GM19372 (cell line): Measurements from ENCODE around the gene ITSN1.
"Not testable (repeated sequence)": the region's sequence is repeated elsewhere in the genome, so short reads cannot be mapped to it uniquely, and the experiment has no call there.

Experiments
- ATAC-seq: cut with Tn5 transposase; IDR thresholded peaks from one replicate; pipeline ENCODE4 v1.9.1; 2021; ENCODE audit warnings: mild to moderate bottlenecking, low read depth, moderate library complexity; ENCODE audit not compliant: unreplicated experiment

ITSN1 gene

DNA sequence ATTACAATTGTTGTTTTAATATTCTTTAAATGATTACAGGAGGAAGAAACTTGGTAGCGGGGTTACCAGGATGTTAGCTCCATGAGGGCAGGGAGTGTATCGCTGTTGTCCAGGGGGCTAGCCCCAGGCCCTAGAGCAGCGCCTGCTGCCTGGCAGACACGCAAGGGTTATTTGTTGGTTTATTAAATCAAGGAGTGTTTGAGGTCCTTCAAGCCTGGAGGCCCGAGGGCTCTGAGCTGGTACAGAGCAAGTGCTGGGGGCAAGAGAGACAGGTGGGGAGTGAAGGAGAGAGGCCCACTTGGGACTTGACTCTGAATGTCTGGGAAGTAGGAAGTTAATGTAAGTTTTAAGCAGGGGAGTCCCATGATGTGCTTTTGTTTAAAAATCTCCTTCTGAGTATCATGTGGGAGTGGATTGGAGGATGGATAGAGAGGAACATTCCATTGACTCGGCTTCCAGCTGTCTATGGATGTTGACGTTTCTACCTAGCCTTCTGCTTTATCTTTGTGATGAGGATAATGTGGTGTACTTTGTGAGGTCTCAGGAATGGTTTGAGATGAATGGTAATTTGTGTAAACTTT lies 8.7 kb downstream of the ITSN1 start:
- ATAC-seq: no peak

- no peak for ATAC-seq
These were observed 9.8 kb downstream of the ITSN1 start for GRCh38 chr21:33651965-33652680.

DNA sequence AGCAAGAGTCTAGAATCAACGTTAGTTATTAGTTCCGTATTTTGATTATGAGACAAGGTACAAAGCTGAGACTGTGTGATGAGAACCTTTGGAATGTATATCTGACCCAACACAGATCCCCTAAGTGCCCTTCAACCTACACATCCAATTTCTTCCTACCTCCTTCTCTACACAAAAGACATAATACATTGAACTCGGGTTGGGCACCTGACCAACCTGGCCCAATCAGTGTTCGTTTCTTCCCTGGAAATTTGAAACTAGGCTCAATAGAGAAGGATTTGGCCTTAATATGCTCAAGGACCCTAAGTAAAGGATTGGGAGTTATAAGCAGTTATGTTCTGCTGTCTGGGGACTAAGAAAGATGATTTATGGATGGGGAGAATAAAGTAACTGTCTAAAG lies 12.1 kb downstream of the ITSN1 start:
- no peak for ATAC-seq

DNA sequence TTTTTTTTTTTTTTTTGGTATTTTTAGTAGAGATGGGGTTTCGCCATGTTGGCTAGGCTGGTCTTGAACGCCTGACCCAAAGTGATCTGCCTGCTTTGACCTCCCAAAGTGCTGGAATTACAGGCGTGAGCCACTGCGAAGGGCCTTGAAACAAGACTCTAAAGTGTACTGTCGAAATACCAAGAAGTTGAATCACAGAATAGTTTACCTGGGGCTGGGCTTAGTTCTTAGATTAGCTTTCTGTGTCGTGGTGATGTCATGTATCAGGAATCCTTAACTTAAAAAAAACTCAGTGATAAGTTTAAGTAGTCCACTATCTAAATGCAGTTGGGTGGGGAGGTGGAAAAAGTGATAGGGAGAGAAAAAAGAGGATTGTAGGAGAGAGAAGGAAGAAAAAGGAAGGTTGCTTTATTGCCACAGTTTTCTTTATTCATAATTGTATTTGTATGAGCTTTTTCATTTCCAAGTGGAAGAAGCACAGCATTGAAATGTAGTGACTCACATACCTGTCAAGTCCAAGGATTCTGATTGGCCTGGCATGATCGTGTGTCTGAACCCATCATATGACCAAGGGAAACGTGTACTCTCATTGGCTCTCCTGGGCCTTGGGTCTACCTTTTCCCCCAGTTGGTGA lies 13.4 kb downstream of the ITSN1 start:
- no peak for ATAC-seq

- ATAC-seq: no peak
These were observed 15.0 kb downstream of the ITSN1 start for GRCh38 chr21:33657124-33657820.

DNA sequence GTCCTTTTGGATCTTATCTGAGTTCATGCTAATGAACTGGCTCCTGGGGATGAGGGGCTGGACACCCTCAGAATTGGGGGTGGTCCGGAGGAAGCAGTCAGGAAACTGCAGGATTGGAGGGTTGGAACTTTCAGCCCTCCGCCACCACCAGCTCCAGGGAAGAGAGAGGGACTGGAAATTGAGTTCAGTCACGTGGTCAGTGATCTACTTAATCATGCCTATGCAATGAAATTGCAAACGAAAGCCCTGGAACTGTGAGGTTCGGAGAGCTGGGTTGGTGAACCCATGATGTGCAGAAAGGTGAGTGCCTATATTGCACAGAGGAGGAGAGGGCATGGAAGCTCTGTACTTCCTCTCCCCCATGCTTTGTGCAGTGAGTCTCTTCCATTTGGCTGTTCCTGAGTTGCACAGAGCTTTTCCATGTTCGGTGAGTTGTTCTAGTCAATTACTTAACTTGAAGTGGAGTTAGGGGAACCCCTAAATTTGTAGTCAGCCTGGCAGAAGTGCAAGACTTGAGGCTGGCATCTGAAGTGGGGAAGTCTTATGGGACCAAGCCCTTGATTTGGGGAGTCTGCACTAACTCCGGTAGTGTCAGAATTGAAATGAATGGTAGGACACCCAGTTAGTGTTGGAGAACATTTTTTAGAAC lies 16.7 kb downstream of the ITSN1 start:
- no peak for ATAC-seq

GRCh38 chr21:33659568-33659949 lies 17.3 kb downstream of the ITSN1 start:
- no peak for ATAC-seq

DNA sequence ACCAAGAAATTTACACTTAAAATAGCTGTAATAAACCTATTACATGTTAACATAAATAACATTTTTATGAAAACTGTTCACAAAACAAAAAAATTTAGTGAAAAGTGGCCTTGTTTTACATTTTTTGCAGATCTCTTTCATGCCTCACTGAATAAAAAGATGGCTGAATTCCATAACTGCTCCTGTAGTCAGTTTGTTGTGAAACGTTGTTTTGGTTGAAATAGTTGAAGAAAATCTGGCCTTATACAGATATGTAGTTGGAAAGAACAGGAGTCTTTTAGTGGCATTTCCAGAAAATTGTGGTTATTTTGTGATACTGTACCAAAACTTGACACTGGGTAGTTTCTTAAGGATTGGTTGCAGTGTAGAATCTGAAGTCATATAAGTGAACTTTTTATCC lies 18.1 kb downstream of the ITSN1 start:
- no peak for ATAC-seq

DNA sequence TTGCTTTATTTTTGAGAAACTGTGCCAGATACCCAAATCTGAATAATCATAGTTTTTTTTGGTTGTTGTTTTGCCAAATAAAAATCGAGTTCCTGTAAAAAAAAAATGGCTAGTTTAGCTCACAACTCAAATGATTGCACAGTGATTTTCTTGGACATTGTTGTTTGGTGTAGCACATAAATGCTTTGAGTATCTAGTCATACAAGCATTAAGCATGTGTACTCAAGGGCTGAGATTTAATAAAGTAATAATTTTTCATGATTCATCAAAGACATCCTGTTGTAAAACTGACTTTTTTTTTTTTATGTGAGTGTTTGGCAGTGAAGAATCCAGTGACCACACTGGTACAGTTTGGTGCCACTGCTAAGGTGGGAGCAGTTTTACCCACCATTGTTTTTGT lies 18.8 kb downstream of the ITSN1 start:
- ATAC-seq: no peak

DNA sequence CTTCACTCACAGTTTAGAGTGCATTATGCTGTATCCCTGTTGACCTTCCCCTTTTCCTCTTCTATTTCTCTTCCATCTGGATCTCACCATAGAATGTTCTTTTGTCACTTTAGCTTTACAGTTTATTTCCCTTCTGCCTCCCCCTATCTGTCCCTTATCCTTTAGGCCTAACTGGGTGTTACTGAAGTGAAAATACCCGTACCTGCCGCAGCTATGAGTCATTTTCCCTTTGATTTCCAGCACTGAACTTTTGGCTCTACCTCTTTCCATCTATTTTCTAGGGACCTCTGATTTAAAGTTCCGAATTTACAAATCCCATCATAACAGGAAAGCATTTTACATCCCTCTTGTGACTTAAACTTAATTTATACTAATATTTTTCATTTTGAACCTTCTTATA lies 19.7 kb downstream of the ITSN1 start:
- ATAC-seq: no peak

- no peak for ATAC-seq
These were observed 20.9 kb downstream of the ITSN1 start for GRCh38 chr21:33663241-33663640.

DNA sequence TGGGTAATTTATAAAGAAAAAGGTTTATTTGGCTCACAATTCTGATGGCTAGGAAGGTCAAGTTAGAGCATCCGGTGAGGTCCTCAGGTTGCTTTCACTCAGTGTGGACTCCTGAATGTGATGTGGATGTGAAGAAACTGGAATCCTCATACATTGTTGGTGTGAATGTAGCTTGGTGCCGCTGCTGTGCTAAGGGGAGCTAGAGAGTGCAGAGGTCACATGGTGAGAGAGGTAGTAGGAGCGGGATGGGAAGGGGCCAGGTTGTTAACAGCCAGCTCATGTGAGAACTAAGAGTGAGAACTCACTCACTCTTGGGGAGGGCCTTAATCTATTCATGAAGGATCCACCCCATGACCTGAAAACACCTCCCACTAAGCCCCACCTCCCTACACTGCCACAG lies 21.8 kb downstream of the ITSN1 start:
- no peak for ATAC-seq

DNA sequence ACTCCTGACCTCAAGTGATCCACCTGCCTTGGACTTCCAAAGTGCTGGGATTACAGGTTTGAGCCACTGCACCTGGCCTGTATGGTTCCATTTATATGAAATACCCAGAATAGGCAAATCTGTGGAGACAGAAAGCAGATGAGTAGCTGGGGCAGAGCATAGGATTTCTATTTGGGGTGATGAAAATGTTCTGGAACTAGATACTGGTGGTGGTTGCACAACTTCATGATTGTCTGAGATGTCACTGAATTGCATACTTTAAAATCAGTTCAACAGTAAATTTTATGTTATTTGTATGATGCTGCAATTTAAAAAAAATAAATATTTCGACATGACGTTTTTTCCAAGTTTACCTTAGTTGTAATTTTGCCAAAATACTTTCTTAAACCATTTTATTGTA lies 23.9 kb downstream of the ITSN1 start:
- ATAC-seq: no peak

DNA sequence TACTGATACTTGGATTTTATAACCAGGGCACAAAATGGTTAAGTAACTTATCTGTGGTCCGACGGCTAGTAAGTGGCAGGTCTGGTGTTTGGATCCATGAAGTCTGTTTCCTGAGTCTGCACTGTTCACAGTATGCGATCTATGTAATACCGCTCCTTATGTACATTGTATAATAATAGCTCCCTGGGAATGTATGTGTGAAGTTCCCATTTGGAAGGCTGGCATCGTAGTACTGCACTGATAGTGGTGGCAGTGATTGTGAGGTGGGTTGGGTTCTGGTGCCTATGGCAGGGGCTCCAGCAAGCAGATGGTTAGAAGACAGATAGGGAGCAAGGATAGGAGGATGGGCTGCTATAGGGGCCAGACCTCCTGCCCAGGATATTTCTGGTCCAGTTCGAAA lies 25.3 kb downstream of the ITSN1 start:
- no peak for ATAC-seq

DNA sequence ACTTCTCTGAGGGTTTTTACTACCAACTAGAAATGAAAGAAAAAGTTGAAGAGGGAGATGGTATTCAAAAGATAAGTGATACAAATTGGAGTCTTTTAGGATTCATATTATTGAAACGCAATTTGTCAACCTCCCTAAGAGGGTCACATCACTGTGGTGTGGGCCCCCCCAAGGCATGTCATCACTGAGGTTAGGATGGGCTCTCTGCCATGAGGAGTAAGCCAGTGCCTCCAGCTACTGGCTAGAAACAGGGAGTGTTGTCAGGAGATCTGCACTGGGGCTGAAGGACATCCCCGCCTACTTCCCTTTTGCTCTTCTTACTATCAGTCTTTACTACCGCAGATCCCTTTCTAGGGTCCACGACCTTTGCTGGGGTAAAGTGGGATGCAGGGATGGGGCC lies 25.9 kb downstream of the ITSN1 start:
- no peak for ATAC-seq

DNA sequence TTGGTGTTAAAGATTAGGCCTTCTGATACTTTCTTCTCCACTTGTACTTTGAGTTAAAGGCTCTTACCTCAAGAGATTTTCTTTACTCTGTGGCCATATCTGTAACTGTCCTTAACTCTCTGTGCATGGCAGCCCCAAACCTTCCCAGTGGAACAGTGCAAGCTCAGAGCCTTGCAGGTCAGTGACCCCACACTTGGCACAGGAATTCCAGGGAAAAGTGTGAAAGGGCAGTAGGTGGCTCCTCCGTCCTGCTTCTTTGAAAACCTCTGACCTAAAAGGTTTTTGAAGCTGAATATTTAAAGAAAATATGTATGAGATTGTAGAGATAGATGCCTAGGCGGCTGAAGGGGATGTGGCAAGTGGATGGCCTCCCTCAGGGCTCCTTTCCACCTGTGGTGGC lies 26.3 kb downstream of the ITSN1 start:
- no peak for ATAC-seq

DNA sequence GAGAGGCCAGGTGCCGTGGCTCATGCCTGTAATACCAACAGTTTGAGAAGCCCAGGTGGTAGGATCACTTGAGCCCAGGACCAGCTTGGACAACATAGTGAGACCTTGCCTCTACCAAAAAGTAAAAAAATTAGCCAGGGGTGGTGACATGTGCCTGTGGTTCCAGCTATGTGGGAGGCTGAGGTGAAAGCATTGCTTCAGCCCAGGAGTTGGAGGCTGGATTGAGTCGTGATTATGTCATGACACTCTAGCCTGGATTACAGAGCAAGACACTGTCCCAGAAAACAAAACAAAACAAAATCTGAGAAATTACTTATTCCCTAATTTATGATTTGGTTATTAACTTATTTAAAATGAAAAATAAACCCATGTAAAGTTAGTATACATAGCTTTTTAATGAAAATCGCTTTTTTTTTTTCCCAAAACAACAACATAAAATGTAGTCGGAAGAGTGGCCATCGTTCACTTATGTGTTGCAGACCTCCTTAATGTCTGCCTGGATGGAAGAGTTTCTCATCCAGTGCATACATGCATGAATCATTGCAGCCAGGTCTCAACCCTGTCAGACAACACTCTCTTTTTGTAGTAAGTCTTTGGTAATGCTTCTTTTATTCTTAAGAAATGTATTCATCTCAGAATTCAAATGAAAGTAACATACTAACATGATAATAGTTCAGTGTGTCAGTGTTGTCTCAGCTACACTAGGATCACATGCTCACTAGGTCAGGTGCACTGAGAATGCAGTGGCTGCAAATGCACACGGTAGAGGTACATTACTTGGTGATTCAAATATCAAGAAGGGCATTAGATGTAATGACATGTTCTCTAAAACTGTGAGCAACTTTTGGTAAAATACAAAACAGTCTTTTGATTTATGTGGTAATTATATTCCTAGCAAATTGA lies 28.0 kb downstream of the ITSN1 start:
- ATAC-seq: no peak

DNA sequence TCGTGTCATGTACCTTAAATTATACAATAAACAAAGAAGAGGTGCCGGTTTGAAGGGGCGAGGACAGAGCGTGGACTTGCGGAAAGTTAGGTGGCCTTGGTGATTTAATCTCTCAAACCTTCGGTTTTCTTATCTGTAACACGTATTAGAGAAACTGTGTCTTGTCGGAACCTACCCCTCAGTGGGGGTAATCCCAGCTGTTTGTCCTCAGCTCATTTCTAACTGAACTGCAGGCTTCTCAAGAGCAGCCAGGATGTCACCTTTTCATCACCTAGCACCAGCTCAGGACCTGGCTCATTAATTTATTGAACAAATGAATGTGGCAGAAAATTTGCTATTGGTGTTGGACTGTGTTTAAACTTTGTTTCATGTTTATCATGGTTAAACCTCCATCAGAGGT lies 31.2 kb downstream of the ITSN1 start:
- ATAC-seq: no peak

DNA sequence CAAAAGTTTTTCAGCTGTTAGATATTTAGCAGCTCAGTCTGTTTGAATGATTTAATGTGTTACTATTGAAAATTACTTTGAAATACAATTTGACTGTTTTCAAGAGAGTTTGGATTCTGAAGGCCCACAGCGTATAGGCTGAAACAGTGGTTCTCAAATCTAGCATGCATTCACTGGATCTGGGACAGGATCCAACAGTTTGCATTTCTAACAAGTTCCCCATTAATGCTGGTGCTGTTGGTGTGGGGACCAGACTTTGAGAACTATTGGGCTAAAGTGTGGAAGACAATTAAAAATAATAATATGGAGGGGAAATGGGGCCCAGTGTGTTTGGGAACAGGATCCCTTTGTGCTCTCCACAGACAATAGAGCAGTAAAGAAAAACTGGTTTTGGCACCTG lies 31.9 kb downstream of the ITSN1 start:
- no peak for ATAC-seq

DNA sequence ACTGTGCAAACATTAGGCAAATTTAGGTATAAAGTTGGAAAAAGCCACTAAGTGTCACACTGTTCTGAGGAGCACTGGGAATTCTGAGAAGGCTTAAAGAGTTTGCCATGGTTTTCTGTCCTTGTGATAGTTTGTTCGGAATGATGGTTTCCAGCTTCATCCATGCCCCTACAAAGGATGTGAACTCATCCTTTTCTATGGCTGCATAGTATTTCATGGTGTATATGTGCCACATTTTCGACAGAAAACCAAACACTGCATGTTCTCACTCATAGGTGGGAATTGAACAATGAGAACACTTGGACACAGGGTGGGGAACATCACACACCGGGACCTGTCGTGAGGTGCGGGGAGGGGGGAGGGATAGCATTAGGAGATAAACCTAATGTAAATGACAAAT lies 34.4 kb downstream of the ITSN1 start:
- ATAC-seq: not testable (repeated sequence)
